Natural killer cell (primary cell): ENCODE results near the gene INPP4B. TPM values are rescaled to one million over a fixed set of nuclear protein-coding genes. Genes with fewer than 3 reads are reported as not detected.

Source experiments
- ATAC-seq, 3 donors: fragments of 150-1000 bp in 2 of 3; fragments of 200-7000 bp in 1 of 3; cut with Tn5 transposase; 1 replicate in 1 of 3; 2 replicates in 2 of 3; pipeline ENCODE4 v1.10.0; 2021; ENCODE audit warnings: mild to moderate bottlenecking in 2 of 3, moderate library complexity in 2 of 3
- DNase-seq, 2 donors: peaks; one replicate each; pipeline versions ENCODE4 v3.0.0 to v3.0.0-alpha.2; 2013 to 2021; ENCODE audit warnings: mixed read lengths in 1 of 2
- H3K27ac ChIP-seq: one replicate; pipeline ENCODE4 v1.5.1; 2013; ENCODE audit warnings: mild to moderate bottlenecking, low read length
- H3K27me3 ChIP-seq: one replicate; pipeline ENCODE4 v1.6.1; 2013; ENCODE audit warnings: low read length; ENCODE audit not compliant: control insufficient read depth, insufficient read depth
- H3K36me3 ChIP-seq: one replicate; pipeline ENCODE4 v1.6.1; 2013; ENCODE audit warnings: low read length; ENCODE audit not compliant: control insufficient read depth, insufficient read depth
- H3K4me1 ChIP-seq: one replicate; pipeline ENCODE4 v1.6.1; 2013; ENCODE audit warnings: low read length; ENCODE audit not compliant: control insufficient read depth, insufficient read depth
- H3K4me3 ChIP-seq: one replicate; pipeline ENCODE4 v1.5.1; 2013; ENCODE audit warnings: low read length
- H3K9me3 ChIP-seq: one replicate; pipeline ENCODE4 v1.6.1; 2013; ENCODE audit warnings: low read length; ENCODE audit not compliant: control insufficient read depth, insufficient read depth
- H3K27ac Mint-ChIP-seq, 2 donors: one replicate each; pipeline ENCODE4 v1.8.0; 2022; ENCODE audit warnings: mild to moderate bottlenecking in 2 of 2, mixed read lengths in 2 of 2, moderate library complexity in 1 of 2
- H3K27me3 Mint-ChIP-seq, 2 donors: one replicate each; pipeline ENCODE4 v1.8.0; 2022; ENCODE audit warnings: low read depth in 2 of 2, mixed read lengths in 2 of 2
- H3K36me3 Mint-ChIP-seq: one replicate; pipeline ENCODE4 v1.8.0; 2022; ENCODE audit warnings: mixed read lengths
- H3K4me1 Mint-ChIP-seq, 2 donors: one replicate each; pipeline ENCODE4 v1.8.0; 2022; ENCODE audit warnings: mixed read lengths in 2 of 2
- H3K4me3 Mint-ChIP-seq: one replicate; pipeline ENCODE4 v1.8.0; 2022; ENCODE audit warnings: mild to moderate bottlenecking, moderate library complexity, mixed read lengths
- H3K9me3 Mint-ChIP-seq, 2 donors: one replicate each; pipeline ENCODE4 v1.8.0; 2022; ENCODE audit warnings: mixed read lengths in 2 of 2
- CTCF ChIP-seq: fragments of 200-600 bp; IDR thresholded peaks from one replicate; pipeline ENCODE4 v1.8.0; 2022; ENCODE audit warnings: antibody characterized with exemption
- WGBS: methylation state at CpG from one replicate; pipeline ENCODE4 v1.1.7; 2013; ENCODE audit warnings: missing lambda C conversion rate; ENCODE audit not compliant: insufficient coverage; 5-methylcytosine and 5-hydroxymethylcytosine counted together
- intact Hi-C: fragments of 100-400 bp; cut with micrococcal nuclease; formaldehyde crosslinking; loops from one replicate; pipeline ENCODE4 v1.14.2; 2022
- total RNA-seq, 4 donors: library from RNA; stranded (reverse); fragments of 120-200 nt in 1 of 4; gene quantifications; one replicate each; pipeline versions ENCODE4 v1.2.3 to v1.2.4, GENCODE V29; 2013 to 2022

INPP4B gene
- total RNA-seq, 3 donors from 2014 or later (not counting 1 experiment from before 2014, with no cell fraction given): 2.4 to 6.2 (median 4.5) TPM

- H3K27ac Mint-ChIP-seq: no peak overlapping the region
- H3K4me1 Mint-ChIP-seq: no peaks in the 10 kb centered on the region
- peaks cover 4 to 6% of the 10 kb centered on the region in 2 donors for H3K9me3 Mint-ChIP-seq
- DNase-seq: no peak
- Histone ChIP-seq H3K27me3 (no peaks in the 10 kb centered on the region), H3K36me3 (no peaks in the 10 kb centered on the region), H3K4me1 (no peaks in the 10 kb centered on the region), H3K27ac (no peak overlapping the region), H3K9me3 (no peaks in the 10 kb centered on the region), H3K4me3 (no peak overlapping the region)
- TF ChIP-seq CTCF: no peak
- H3K4me3 Mint-ChIP-seq: no peak overlapping the region
- intact Hi-C loops: no loop called here
- H3K27me3 Mint-ChIP-seq: no peaks in the 10 kb centered on the region
- ATAC-seq: no peak
- H3K36me3 Mint-ChIP-seq: no peaks in the 10 kb centered on the region
- 95% methylated on average over 1 of the region's 1 CpG for WGBS
Observed at GRCh38 chr4:142874684-142875083, 28.6 kb upstream of the INPP4B start.

GRCh38 chr4:142866685-142867084 lies 20.6 kb upstream of the INPP4B start:
- DNase-seq (no peak), ATAC-seq (no peak)
- Histone ChIP-seq H3K4me3 (no peak overlapping the region), H3K27ac (no peak overlapping the region), H3K4me1 (no peaks in the 10 kb centered on the region), H3K36me3 (no peaks in the 10 kb centered on the region), H3K9me3 (no peaks in the 10 kb centered on the region), H3K27me3 (no peaks in the 10 kb centered on the region)
- WGBS: 96% methylated on average over 5 of the region's 5 CpGs
- H3K4me1 Mint-ChIP-seq: no peaks in the 10 kb centered on the region
- H3K4me3 Mint-ChIP-seq: no peak overlapping the region
- TF ChIP-seq CTCF: no peak
- peaks cover 4 to 7% of the 10 kb centered on the region in 2 donors for H3K9me3 Mint-ChIP-seq
- no peaks in the 10 kb centered on the region for H3K36me3 Mint-ChIP-seq
- no peak overlapping the region for H3K27ac Mint-ChIP-seq
- no peaks in the 10 kb centered on the region for H3K27me3 Mint-ChIP-seq
- intact Hi-C loops: no loop called here

- no peaks in the 10 kb centered on the region for H3K4me1 ChIP-seq
- Mint-ChIP-seq H3K4me3 (no peak overlapping the region), H3K27me3 (no peaks in the 10 kb centered on the region), H3K36me3 (no peaks in the 10 kb centered on the region), H3K9me3 (no peaks in the 10 kb centered on the region), H3K27ac (no peak overlapping the region), H3K4me1 (no peaks in the 10 kb centered on the region)
- no CpG with 5 or more reads among the region's 1 CpG for WGBS
- no peak overlapping the region for H3K27ac ChIP-seq
- DNase-seq: no peak
- intact Hi-C loops: no loop called here
- no peaks in the 10 kb centered on the region for H3K36me3 ChIP-seq
- no peaks in the 10 kb centered on the region for H3K27me3 ChIP-seq
- TF ChIP-seq CTCF: no peak
- ATAC-seq: no peak
- no peak overlapping the region for H3K4me3 ChIP-seq
- no peaks in the 10 kb centered on the region for H3K9me3 ChIP-seq
Observed at GRCh38 chr4:142861351-142861750, 15.2 kb upstream of the INPP4B start.

GRCh38 chr4:142858965-142859364 lies 12.9 kb upstream of the INPP4B start:
- Mint-ChIP-seq H3K4me3 (no peak overlapping the region), H3K4me1 (no peaks in the 10 kb centered on the region), H3K27ac (no peak overlapping the region), H3K36me3 (no peaks in the 10 kb centered on the region), H3K27me3 (no peaks in the 10 kb centered on the region), H3K9me3 (peaks cover 0 to 3% of the 10 kb centered on the region in 2 donors)
- Histone ChIP-seq H3K4me1 (no peaks in the 10 kb centered on the region), H3K27ac (no peak overlapping the region), H3K27me3 (no peaks in the 10 kb centered on the region), H3K36me3 (no peaks in the 10 kb centered on the region), H3K9me3 (no peaks in the 10 kb centered on the region), H3K4me3 (no peak overlapping the region)
- DNase-seq (no peak), ATAC-seq (no peak)
- intact Hi-C loops: no loop called here
- no peak for TF ChIP-seq CTCF
